DMS79 (cell line): ENCODE data around the gene GPR107.

Experiments
- DNase-seq: peaks from one replicate; lab custom pipeline; 2025; lab: John Stamatoyannopoulos, UW

The GPR107 gene

GRCh38 chr9:130159915-130160670 lies 106.4 kb downstream of the GPR107 start:
- no peak for DNase-seq

- DNase-seq: no peak
Measured at GRCh38 chr9:130160862-130161470, 107.3 kb downstream of the GPR107 start.

- no peak for DNase-seq
Measured at GRCh38 chr9:130165579-130165978, 111.9 kb downstream of the GPR107 start.

GRCh38 chr9:130166399-130166798 lies 112.7 kb downstream of the GPR107 start:
- no peak for DNase-seq

GRCh38 chr9:130167927-130168326 lies 114.2 kb downstream of the GPR107 start:
- no peak for DNase-seq

GRCh38 chr9:130171226-130172148 lies 117.8 kb downstream of the GPR107 start:
- DNase-seq: no peak

- no peak for DNase-seq
Measured at GRCh38 chr9:130172161-130172857, 118.6 kb downstream of the GPR107 start, which contains the start of gene NCS1. Gene NCS1, plus strand, starts transcription at chr9:130172404. Its CDS starts 260 bp downstream, at chr9:130172664.

GRCh38 chr9:130172858-130173665 lies 119.4 kb downstream of the GPR107 start:
- no peak for DNase-seq

- DNase-seq: no peak
Measured at GRCh38 chr9:130173666-130173983, 119.9 kb downstream of the GPR107 start.

- no peak for DNase-seq
Measured at GRCh38 chr9:130174025-130174424, 120.3 kb downstream of the GPR107 start.

- DNase-seq: no peak
Measured at GRCh38 chr9:130174920-130175321, 121.2 kb downstream of the GPR107 start.

GRCh38 chr9:130175355-130175754 lies 121.6 kb downstream of the GPR107 start:
- no peak for DNase-seq

- no peak for DNase-seq
Measured at GRCh38 chr9:130176760-130177159, 123.1 kb downstream of the GPR107 start.

GRCh38 chr9:130177898-130178805 lies 124.4 kb downstream of the GPR107 start:
- no peak for DNase-seq

- no peak for DNase-seq
Measured at GRCh38 chr9:130179331-130179907, 125.7 kb downstream of the GPR107 start.

- no peak for DNase-seq
Measured at GRCh38 chr9:130180516-130180915, 126.8 kb downstream of the GPR107 start.

- no peak for DNase-seq
Measured at GRCh38 chr9:130181678-130182380, 128.1 kb downstream of the GPR107 start.

- DNase-seq: no peak
Measured at GRCh38 chr9:130182381-130182909, 128.7 kb downstream of the GPR107 start.
